ENCODE measurements around the gene CIITA.
"Not testable (repeated sequence)": the region's sequence is repeated elsewhere in the genome, so short reads cannot be mapped to it uniquely, and the experiment has no call there.

CIITA gene

GRCh38 chr16:10919003-10919351, 42.0 kb downstream of the CIITA start:
- DNase-seq (ENCODE audit: low spot score) (no peak), FAIRE-seq (no peak)

GRCh38 chr16:10920726-10921427, 43.9 kb downstream of the CIITA start:
- DNase-seq (ENCODE audit: low spot score) (no peak), FAIRE-seq (no peak)

GRCh38 chr16:10921536-10922327, 44.7 kb downstream of the CIITA start:
- FAIRE-seq (no peak), DNase-seq (ENCODE audit: low spot score) (no peak)

- FAIRE-seq (no peak), DNase-seq (ENCODE audit: low spot score) (no peak)
Observed at GRCh38 chr16:10922328-10923145, 45.5 kb downstream of the CIITA start.

- DNase-seq (ENCODE audit: low spot score) (no peak), FAIRE-seq (no peak)
Observed at GRCh38 chr16:10923146-10923649, 46.2 kb downstream of the CIITA start.

- DNase-seq (ENCODE audit: low spot score) (no peak), FAIRE-seq (no peak)
Observed at GRCh38 chr16:10923650-10924214, 46.7 kb downstream of the CIITA start.

- DNase-seq (ENCODE audit: low spot score); FAIRE-seq: not testable (repeated sequence)
Observed at GRCh38 chr16:10925285-10925684, 48.3 kb downstream of the CIITA start.

GRCh38 chr16:10926094-10926493, 49.1 kb downstream of the CIITA start:
- FAIRE-seq (no peak), DNase-seq (ENCODE audit: low spot score) (no peak)

- no peak for FAIRE-seq
- DNase-seq (ENCODE audit: low spot score), result no peak
Observed at GRCh38 chr16:10926867-10927266, 49.9 kb downstream of the CIITA start.

GRCh38 chr16:10927497-10928112, 50.6 kb downstream of the CIITA start:
- no peak for DNase-seq (ENCODE audit: low spot score)
- no peak for FAIRE-seq

GRCh38 chr16:10929097-10929496, 52.1 kb downstream of the CIITA start:
- not testable (repeated sequence) for FAIRE-seq; DNase-seq (ENCODE audit: low spot score)

- DNase-seq (ENCODE audit: low spot score) (no peak), FAIRE-seq (no peak)
Observed at GRCh38 chr16:10929853-10930754, 53.1 kb downstream of the CIITA start.

- DNase-seq (ENCODE audit: low spot score), result no peak
- no peak for FAIRE-seq
Observed at GRCh38 chr16:10930755-10931093, 53.7 kb downstream of the CIITA start.

- FAIRE-seq (no peak), DNase-seq (ENCODE audit: low spot score) (no peak)
Observed at GRCh38 chr16:10931134-10931533, 54.1 kb downstream of the CIITA start.

GRCh38 chr16:10931977-10932632, 55.1 kb downstream of the CIITA start:
- FAIRE-seq (no peak), DNase-seq (ENCODE audit: low spot score) (no peak)

- DNase-seq (ENCODE audit: low spot score) (no peak), FAIRE-seq (no peak)
Observed at GRCh38 chr16:10932959-10933710, 56.1 kb downstream of the CIITA start.

GRCh38 chr16:10933865-10934264, 56.9 kb downstream of the CIITA start:
- no peak for FAIRE-seq

GRCh38 chr16:10934325-10935107, 57.5 kb downstream of the CIITA start:
- FAIRE-seq (no peak), DNase-seq (ENCODE audit: low spot score) (no peak)

More at GRCh38 chr16:10933865-10934264, 56.9 kb downstream of the CIITA start:
- DNase-seq (ENCODE audit: low spot score), result no peak

All from RCC 7860 (cell line).